Liver (tissue), 3 donors: ENCODE results near the gene TMIE.

Experiments used
- ATF3 ChIP-seq: IDR thresholded peaks from 2 replicates; pipeline ENCODE4 v1.6.1; 2016; ENCODE audit warnings: antibody characterized with exemption
- CTCF ChIP-seq: fragments of 150-350 bp; IDR thresholded peaks from 2 replicates; pipeline ENCODE4 v1.5.1; 2017; ENCODE audit warnings: improper control_type of control experiment, low read depth, low read length; ENCODE audit not compliant: missing input control
- EGR1 ChIP-seq, 2 donors: IDR thresholded peaks; 2 replicates each; pipeline ENCODE4 v1.6.1; 2016 to 2018; ENCODE audit warnings: antibody characterized with exemption in 2 of 2, low read depth in 2 of 2
- GABPA ChIP-seq, 2 donors: IDR thresholded peaks in 1 of 2; conservative IDR thresholded peaks in 1 of 2; 2 replicates each; pipeline ENCODE4 v1.6.1; 2016; ENCODE audit warnings: antibody characterized with exemption in 2 of 2, mild to moderate bottlenecking in 1 of 2, moderate library complexity in 1 of 2
- MAX ChIP-seq: IDR thresholded peaks from 2 replicates; pipeline ENCODE4 v1.6.1; 2016; ENCODE audit warnings: antibody characterized with exemption
- RAD21 ChIP-seq, 2 donors: IDR thresholded peaks; 2 replicates each; pipeline ENCODE4 v1.6.1; 2016; ENCODE audit warnings: antibody characterized with exemption in 2 of 2, mild to moderate bottlenecking in 2 of 2
- REST ChIP-seq: IDR thresholded peaks from 2 replicates; pipeline ENCODE4 v1.6.1; 2016; ENCODE audit warnings: antibody characterized with exemption, mild to moderate bottlenecking
- RXRA ChIP-seq, 2 donors: IDR thresholded peaks; 2 replicates each; pipeline ENCODE4 v1.6.1; 2017 to 2018; ENCODE audit warnings: antibody characterized with exemption in 2 of 2, mild to moderate bottlenecking in 1 of 2
- SP1 ChIP-seq: IDR thresholded peaks from 2 replicates; pipeline ENCODE4 v1.6.1; 2018; ENCODE audit warnings: antibody characterized with exemption, mild to moderate bottlenecking
- YY1 ChIP-seq: IDR thresholded peaks from 2 replicates; pipeline ENCODE4 v1.6.1; 2016; ENCODE audit warnings: antibody characterized with exemption, mild to moderate bottlenecking
- donor health status: healthy.
- donor health status: healthy.

DNA sequence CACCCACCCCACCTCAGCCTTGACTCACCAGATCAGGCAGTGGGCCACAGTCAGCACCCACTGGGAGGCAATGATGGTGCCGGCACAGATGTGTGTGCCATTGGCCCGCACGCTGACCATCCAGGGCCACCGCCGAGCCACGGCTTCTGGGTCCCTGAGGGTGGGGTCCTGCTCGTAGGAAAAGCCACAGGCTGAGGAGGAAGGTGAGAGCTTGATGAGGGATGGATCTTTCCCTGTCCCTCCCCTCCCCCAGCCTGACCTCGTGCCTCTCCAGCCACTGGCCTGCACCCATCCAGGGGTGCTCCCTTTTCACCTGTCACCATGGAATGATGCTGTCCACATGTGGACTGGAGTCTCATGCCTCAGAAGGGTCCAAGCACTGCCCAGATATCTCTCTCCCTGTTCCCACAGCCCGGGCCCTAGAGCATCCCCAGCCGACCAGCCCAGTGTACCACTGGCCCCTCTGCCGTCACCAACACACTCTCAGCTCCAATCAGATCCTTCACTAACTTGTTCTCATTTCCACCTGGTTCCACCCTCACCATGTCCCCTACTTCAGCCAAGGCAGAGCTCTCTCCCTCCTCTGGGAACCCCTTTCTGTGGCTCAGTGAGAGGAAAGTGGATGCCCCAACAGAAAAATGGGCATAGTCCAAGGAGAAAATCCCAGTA lies 14.4 kb downstream of the TMIE start:
- no peak for TF ChIP-seq CTCF
- TF ChIP-seq ATF3, result no peak
- no peak for TF ChIP-seq GABPA (IDR thresholded peaks at IDR 0.05 in 1 of 2, conservative IDR thresholded peaks at IDR 0.05 in 1 of 2)
- no peak for TF ChIP-seq REST
- no peak for TF ChIP-seq MAX
- TF ChIP-seq SP1, result no peak
- no peak for TF ChIP-seq YY1
- TF ChIP-seq RAD21 (IDR thresholded peaks at IDR 0.05), result no peak
- no peak for TF ChIP-seq EGR1 (IDR thresholded peaks at IDR 0.05; ENCODE audit: low read depth in 2 of 2)
- TF ChIP-seq RXRA (IDR thresholded peaks at IDR 0.05), result no peak
